ENCODE results near the gene CPTP.

CPTP gene

DNA sequence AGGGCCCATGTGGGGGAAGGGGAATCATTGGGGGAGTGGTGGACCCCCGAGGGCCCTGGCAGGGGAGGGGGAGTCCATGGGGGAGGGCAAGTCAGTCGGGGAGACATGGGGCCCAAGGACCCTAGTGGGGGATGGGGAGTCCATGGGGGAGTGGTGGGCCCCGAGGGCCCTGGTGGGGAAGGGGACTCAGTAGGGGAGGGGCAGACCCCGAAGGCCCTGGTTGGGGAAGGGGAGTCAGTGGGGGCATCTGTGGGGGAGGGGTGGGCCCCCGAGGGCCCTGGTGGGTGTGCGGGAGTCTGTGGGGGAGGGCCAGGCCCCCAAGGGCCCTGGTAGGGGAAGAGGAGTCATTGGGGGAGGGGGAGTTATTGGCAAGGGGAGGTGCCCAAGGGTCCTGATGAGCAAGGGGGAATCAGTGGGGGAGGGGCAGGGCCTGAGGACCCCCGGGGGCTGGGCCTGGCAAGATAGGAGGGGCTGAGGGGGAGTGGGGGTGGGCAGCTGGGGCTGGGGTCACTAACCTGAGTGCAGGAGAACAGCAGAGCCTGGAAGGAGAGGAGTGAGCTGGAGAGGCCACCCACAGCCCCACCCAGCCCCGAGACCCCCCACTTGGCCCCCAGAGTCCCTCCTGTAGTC, 31.7 kb downstream of the CPTP start:
- DNase-seq (ENCODE audit: low read depth): no peak
- TF ChIP-seq, protein P1, sequence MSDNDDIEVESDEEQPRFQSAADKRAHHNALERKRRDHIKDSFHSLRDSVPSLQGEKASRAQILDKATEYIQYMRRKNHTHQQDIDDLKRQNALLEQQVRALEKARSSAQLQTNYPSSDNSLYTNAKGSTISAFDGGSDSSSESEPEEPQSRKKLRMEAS (IDR thresholded peaks at IDR 0.05; ENCODE audit: low read depth, low read length): no peak
- TF ChIP-seq POLR2A (IDR thresholded peaks at IDR 0.05; ENCODE audit: extremely low read depth, insufficient read length) (no peak), MYC (IDR thresholded peaks at IDR 0.05; ENCODE audit: low read depth, low read length) (no peak)
- TF ChIP-seq, protein P2, sequence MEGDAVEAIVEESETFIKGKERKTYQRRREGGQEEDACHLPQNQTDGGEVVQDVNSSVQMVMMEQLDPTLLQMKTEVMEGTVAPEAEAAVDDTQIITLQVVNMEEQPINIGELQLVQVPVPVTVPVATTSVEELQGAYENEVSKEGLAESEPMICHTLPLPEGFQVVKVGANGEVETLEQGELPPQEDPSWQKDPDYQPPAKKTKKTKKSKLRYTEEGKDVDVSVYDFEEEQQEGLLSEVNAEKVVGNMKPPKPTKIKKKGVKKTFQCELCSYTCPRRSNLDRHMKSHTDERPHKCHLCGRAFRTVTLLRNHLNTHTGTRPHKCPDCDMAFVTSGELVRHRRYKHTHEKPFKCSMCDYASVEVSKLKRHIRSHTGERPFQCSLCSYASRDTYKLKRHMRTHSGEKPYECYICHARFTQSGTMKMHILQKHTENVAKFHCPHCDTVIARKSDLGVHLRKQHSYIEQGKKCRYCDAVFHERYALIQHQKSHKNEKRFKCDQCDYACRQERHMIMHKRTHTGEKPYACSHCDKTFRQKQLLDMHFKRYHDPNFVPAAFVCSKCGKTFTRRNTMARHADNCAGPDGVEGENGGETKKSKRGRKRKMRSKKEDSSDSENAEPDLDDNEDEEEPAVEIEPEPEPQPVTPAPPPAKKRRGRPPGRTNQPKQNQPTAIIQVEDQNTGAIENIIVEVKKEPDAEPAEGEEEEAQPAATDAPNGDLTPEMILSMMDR (IDR thresholded peaks at IDR 0.05; ENCODE audit: low read depth, low read length): no peak
- H3K4me3 ChIP-seq (ENCODE audit: low read depth, low read length): no peak overlapping the region

GRCh38 chr1:1356796-1357401, 32.3 kb downstream of the CPTP start:
- H3K4me3 ChIP-seq (ENCODE audit: low read depth, low read length): no peak overlapping the region
- no peak for DNase-seq (ENCODE audit: low read depth)
- TF ChIP-seq, protein P1 (IDR thresholded peaks at IDR 0.05; ENCODE audit: low read depth, low read length): no peak
- TF ChIP-seq, protein P2 (IDR thresholded peaks at IDR 0.05; ENCODE audit: low read depth, low read length): no peak
- no peak for TF ChIP-seq MYC (IDR thresholded peaks at IDR 0.05; ENCODE audit: low read depth, low read length)
- no peak for TF ChIP-seq POLR2A (IDR thresholded peaks at IDR 0.05; ENCODE audit: extremely low read depth, insufficient read length)

- TF ChIP-seq, protein P1 (IDR thresholded peaks at IDR 0.05; ENCODE audit: low read depth, low read length): no peak
- TF ChIP-seq MYC (IDR thresholded peaks at IDR 0.05; ENCODE audit: low read depth, low read length) (no peak), POLR2A (IDR thresholded peaks at IDR 0.05; ENCODE audit: extremely low read depth, insufficient read length) (no peak)
- TF ChIP-seq, protein P2 (IDR thresholded peaks at IDR 0.05; ENCODE audit: low read depth, low read length): no peak
- no peak overlapping the region for H3K4me3 ChIP-seq (ENCODE audit: low read depth, low read length)
Observed at GRCh38 chr1:1357871-1358432, 33.4 kb downstream of the CPTP start.

GRCh38 chr1:1358433-1359271, 34.0 kb downstream of the CPTP start, which contains the start of gene MXRA8:
Gene MXRA8, minus strand, starts transcription at chr1:1358555. Its CDS starts 51 bp downstream, at chr1:1358504.
- TF ChIP-seq, protein P1 (IDR thresholded peaks at IDR 0.05; ENCODE audit: low read depth, low read length): no peak
- TF ChIP-seq MYC (IDR thresholded peaks at IDR 0.05; ENCODE audit: low read depth, low read length) (no peak), POLR2A (IDR thresholded peaks at IDR 0.05; ENCODE audit: extremely low read depth, insufficient read length) (no peak)
- TF ChIP-seq, protein P2 (IDR thresholded peaks at IDR 0.05; ENCODE audit: low read depth, low read length): no peak
- DNase-seq (ENCODE audit: low read depth): no peak
- H3K4me3 ChIP-seq (ENCODE audit: low read depth, low read length): no peak within 1 kb of the TSS

More at GRCh38 chr1:1357871-1358432, 33.4 kb downstream of the CPTP start:
- DNase-seq (ENCODE audit: low read depth): no peak

DNA sequence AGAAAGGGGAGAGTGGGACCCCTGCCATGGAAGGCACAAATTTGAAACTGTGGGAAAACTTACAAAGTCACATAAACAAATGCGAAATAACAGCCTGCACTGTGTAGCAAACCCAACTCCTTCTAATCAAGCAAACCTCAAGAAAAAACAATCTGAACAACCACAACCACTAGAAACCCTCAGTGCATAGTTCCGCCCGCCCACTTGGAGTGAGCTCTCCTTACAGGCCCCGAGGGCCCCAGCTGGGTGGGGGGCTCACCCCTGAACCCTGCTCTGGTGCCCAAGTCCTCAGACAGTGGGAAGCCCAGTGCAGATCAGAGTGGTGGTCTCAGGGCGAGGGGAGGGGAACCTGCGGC, 34.7 kb downstream of the CPTP start:
- TF ChIP-seq, protein P2 (IDR thresholded peaks at IDR 0.05; ENCODE audit: low read depth, low read length): no peak
- TF ChIP-seq MYC (IDR thresholded peaks at IDR 0.05; ENCODE audit: low read depth, low read length) (no peak), POLR2A (IDR thresholded peaks at IDR 0.05; ENCODE audit: extremely low read depth, insufficient read length) (no peak)
- TF ChIP-seq, protein P1 (IDR thresholded peaks at IDR 0.05; ENCODE audit: low read depth, low read length): no peak
- no peak overlapping the region for H3K4me3 ChIP-seq (ENCODE audit: low read depth, low read length)
- no peak for DNase-seq (ENCODE audit: low read depth)
